Activated CD4-positive, alpha-beta T cell treated with anti-CD3 and anti-CD28 coated beads, Interleukin-2, Interleukin-4, amounts not matched to agents 100 ng/mL and 50 ng/mL, durations not matched to agents 16 hours and 8 hours (primary cell): ENCODE measurements around the gene CISD3.

Experiments
- DNase-seq: peaks from one replicate; pipeline ENCODE4 v3.0.0-alpha.2; 2020; ENCODE audit warnings: low spot score

CISD3 gene

GRCh38 chr17:38729886-38730525 is at the start of gene CISD3:
Gene CISD3 (plus strand): TSS chr17:38730341. CDS start chr17:38730359, 18 bp downstream.
- DNase-seq, result peak; percentile 88

- DNase-seq, result no peak
These were observed 49.0 kb upstream of the CISD3 start for GRCh38 chr17:38681096-38681495.

GRCh38 chr17:38685491-38685890 is 44.6 kb upstream of the CISD3 start:
- DNase-seq, result no peak

GRCh38 chr17:38687286-38687685 is 42.9 kb upstream of the CISD3 start:
- DNase-seq, result no peak

GRCh38 chr17:38690386-38690785 is 39.8 kb upstream of the CISD3 start:
- DNase-seq, result no peak

- DNase-seq, result no peak
These were observed 39.0 kb upstream of the CISD3 start for GRCh38 chr17:38691154-38691553.

GRCh38 chr17:38693700-38694329 is 36.3 kb upstream of the CISD3 start:
- DNase-seq, result no peak

GRCh38 chr17:38697061-38697820 is 32.9 kb upstream of the CISD3 start:
- no peak for DNase-seq

- DNase-seq, result no peak
These were observed 31.4 kb upstream of the CISD3 start for GRCh38 chr17:38698760-38699159.

GRCh38 chr17:38701504-38702165 is 28.5 kb upstream of the CISD3 start:
- peak; percentile 83 for DNase-seq

- DNase-seq, result peak; percentile 84
These were observed 27.8 kb upstream of the CISD3 start for GRCh38 chr17:38702166-38702915.

- DNase-seq, result peak; percentile 41
These were observed 27.0 kb upstream of the CISD3 start for GRCh38 chr17:38702916-38703741.

GRCh38 chr17:38703742-38704605 is 26.2 kb upstream of the CISD3 start:
- peak; percentile 91 for DNase-seq

- peak; percentile 62 for DNase-seq
These were observed 25.3 kb upstream of the CISD3 start, which contains the start of gene MLLT6 for GRCh38 chr17:38704606-38705522. Gene MLLT6 (plus strand): TSS chr17:38705273. CDS start chr17:38705633, 360 bp downstream.

GRCh38 chr17:38705523-38705802 is 24.7 kb upstream of the CISD3 start:
- no peak for DNase-seq

- DNase-seq, result no peak
These were observed 24.2 kb upstream of the CISD3 start for GRCh38 chr17:38705803-38706504.

GRCh38 chr17:38706505-38707216 is 23.5 kb upstream of the CISD3 start:
- peak; percentile 20 for DNase-seq
